ENCODE results near the gene CKS1B.

The CKS1B gene

DNA sequence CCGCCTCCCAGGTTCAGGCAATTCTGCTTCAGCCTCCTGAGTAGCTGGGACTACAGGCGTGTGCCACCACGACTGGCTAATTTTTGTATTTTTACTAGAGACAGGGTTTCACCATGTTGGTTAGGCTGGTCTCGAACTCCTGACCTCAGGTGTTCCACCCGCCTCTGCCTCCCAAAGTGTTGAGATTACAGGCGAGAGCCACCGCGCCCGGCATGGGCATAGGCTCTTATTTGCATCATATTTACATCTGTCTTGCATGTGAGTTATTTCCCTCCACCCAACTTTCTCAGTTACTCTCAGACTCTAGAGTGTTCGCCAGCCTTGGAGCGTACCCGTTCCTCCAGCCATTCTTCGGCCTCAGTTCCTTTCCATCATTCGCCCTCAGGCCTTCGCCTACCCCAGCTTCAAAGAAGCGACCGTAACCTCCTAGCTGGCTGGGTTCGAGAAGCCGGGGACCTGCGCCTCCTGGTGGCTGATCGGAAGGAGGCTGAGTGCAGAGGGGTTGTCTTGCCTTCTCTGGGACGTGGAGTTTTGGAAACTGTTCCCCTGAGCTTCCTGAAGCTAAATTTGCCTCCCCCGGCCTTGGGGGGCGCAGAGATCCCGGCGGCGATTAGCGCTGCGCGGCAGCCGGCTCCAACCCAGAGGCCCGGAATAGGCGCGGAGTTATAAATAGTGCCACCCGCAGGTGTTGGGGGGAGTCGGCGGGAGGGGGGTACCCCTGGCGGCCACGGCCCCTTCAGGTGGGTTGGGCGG is 24.5 kb downstream of the CKS1B start:
- DNase-seq (ENCODE audit: low spot score) = peak; percentile 78
- peak; percentile 65 for TF ChIP-seq CTCF (IDR thresholded peaks at IDR 0.05; ENCODE audit: extremely low read depth, missing control alignments)

- no peak for TF ChIP-seq CTCF (IDR thresholded peaks at IDR 0.05; ENCODE audit: extremely low read depth, missing control alignments)
- DNase-seq (ENCODE audit: low spot score) = peak; percentile 82
These were observed 25.3 kb downstream of the CKS1B start for GRCh38 chr1:154999571-155000410.

GRCh38 chr1:155000411-155000725 is 25.9 kb downstream of the CKS1B start:
- DNase-seq (ENCODE audit: low spot score) = no peak
- TF ChIP-seq CTCF (IDR thresholded peaks at IDR 0.05; ENCODE audit: extremely low read depth, missing control alignments) = no peak

DNA sequence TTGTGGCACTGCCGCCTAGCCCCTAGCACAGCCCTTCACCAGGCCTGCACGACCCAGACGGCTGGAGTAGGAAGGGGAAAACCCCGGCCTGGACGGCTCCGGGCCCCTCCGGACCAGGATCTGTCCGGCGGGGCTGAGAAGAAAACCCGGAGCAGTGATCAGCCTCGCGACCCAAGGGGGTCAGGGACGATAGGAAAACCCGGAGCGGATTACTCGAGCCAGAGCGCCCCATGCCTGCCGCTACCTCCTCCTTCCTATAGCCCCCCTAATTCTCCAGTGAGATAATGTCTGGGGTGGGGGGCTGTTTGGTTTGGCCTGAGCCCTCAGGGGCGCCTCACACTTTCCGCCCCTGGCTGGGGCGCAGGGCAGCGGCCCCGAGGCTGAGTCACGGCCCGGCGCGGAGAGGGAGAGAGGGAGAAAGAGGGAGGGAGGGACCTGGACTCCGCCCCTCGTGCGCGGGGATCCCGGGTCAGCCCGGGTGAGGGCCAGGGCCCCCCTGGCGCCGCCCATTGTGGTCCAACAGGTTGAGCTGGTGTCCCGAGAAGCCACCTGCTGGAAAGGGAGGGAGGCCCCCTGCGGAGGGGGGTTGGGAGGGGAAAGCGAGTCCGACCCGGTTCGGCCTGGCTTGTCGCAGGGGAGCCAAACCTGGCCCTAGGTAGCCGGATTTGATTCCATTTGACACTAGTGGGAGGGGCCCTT is 26.4 kb downstream of the CKS1B start:
- TF ChIP-seq CTCF (IDR thresholded peaks at IDR 0.05; ENCODE audit: extremely low read depth, missing control alignments) = no peak
- DNase-seq (ENCODE audit: low spot score) = peak; percentile 90

GRCh38 chr1:155001425-155001674 is 26.9 kb downstream of the CKS1B start:
- TF ChIP-seq CTCF (IDR thresholded peaks at IDR 0.05; ENCODE audit: extremely low read depth, missing control alignments) = no peak
- no peak for DNase-seq (ENCODE audit: low spot score)

DNA sequence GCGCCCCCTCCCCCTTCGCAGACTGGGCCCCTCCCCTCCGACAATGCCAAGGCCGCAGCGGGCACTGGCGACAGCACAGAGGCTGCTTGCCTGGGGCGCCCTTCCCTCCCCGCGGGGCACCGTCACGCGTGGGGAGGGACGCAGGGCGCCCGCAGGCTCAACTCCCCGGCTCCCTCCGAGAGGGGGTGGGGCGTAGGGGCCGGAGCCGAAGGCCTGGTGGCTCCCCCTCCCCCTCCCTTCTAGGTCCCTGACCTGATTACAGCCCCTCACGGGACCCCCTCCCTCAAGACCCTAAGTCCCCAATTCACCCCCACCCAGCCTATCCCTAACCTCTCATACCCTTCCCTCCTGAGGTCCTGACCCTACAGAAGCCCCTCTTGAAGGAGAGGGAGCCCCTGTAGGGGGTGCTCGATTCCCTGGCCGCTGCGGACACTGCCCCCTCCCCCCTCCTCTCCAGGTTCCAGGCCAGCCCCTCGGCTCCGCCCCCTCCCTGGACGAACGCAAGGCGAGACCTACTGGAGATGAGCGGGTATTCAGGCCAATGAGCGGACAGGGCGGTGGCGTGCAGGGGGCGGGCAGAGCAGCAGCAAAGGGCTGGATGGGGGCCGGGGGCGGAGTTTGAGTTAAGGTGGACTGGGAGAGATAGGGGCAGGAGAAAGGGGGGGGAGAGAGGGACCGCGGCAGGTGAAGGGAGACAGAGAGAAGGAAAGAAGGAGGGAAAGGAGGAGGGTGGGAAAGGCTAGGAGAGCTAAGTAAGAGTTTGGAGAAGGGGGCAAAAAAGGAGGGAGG is 27.4 kb downstream of the CKS1B start:
- TF ChIP-seq CTCF (IDR thresholded peaks at IDR 0.05; ENCODE audit: extremely low read depth, missing control alignments) = peak; percentile 47
- DNase-seq (ENCODE audit: low spot score) = peak; percentile 99
